ENCODE results near the gene CLMP. TPM values are rescaled to one million over a fixed set of nuclear protein-coding genes. Genes with fewer than 3 reads are reported as not detected.

The CLMP gene
- total RNA-seq, 2 experiments from 2014 or later, result 0.06 to 0.19 TPM

GRCh38 chr11:123083623-123084029 lies 111.4 kb downstream of the CLMP start:
- peaks cover 53% of the 10 kb centered on the region for H3K4me1 ChIP-seq (ENCODE audit: insufficient read depth, low read length)
- DNase-seq, result peak; percentile 42 to 90 (median 70)

DNA sequence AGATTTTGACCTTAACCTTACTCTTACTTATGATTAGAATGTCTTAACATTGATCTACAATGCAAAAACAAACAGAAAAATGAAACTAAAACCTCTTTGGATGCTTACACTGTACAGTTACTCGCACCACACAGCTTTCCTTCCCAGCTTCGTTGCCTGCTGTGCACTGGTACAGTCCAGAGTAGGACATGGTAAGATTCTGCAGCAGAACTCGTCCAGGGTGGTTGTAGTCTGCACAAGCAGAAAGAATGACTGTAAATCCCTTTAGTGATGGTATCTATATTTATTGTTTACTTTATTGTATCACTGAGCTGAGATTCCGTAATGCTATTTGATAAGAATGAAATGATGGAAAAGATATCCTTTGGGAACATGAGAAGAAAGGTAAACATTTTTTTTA lies 112.1 kb downstream of the CLMP start:
- Mint-ChIP-seq H3K4me1 (ENCODE audit: low read depth) (peaks cover 41% of the 10 kb centered on the region), H3K27me3 (no peaks in the 10 kb centered on the region), H3K27ac (peak overlapping the region; percentile 79), H3K9me3 (no peaks in the 10 kb centered on the region), H3K36me3 (ENCODE audit: low read depth) (no peaks in the 10 kb centered on the region), H3K4me3 (peak overlapping the region; percentile 58)
- no peak overlapping the region for H3K4me3 ChIP-seq (ENCODE audit: low read length)
- TF ChIP-seq CTCF (IDR thresholded peaks at IDR 0.05), result no peak
- H3K9me3 ChIP-seq (ENCODE audit: control insufficient read depth in 1 of 2, insufficient read depth in 1 of 2, low read length in 2 of 2), result no peaks in the 10 kb centered on the region
- peaks cover 46% of the 10 kb centered on the region for H3K4me1 ChIP-seq (ENCODE audit: insufficient read depth, low read length)
- DNase-seq (peak in 2 of 14 experiments; percentile 32 to 48), ATAC-seq (ENCODE audit: poor library complexity) (no peak)
- no peaks in the 10 kb centered on the region for H3K27me3 ChIP-seq (ENCODE audit: control insufficient read depth in 1 of 2, insufficient read depth in 2 of 2, low read length in 2 of 2)
- no peaks in the 10 kb centered on the region for H3K36me3 ChIP-seq (ENCODE audit: insufficient read depth, low read length)
- H3K27ac ChIP-seq (ENCODE audit: low read depth in 1 of 2, low read length in 2 of 2), result no peak overlapping the region
- intact Hi-C loops (cut with DNase I, micrococcal nuclease), result no loop called here
- CTCF ChIA-PET, result interaction anchor here (0.8 to 1.7 kb wide), 3 partner anchors 13 to 23 kb away, joined by 3 to 6 read pairs (median 5); no protein-coding TSS in a partner anchor
- POLR2A ChIA-PET, result interaction anchor here (1.4 to 10.9 kb wide), 5 partner anchors 12 to 29 kb away, joined by 7 to 182 read pairs (median 10); partner anchors contain the start of gene HSPA8

More at GRCh38 chr11:123083623-123084029, 111.4 kb downstream of the CLMP start:
- no peaks in the 10 kb centered on the region for H3K36me3 ChIP-seq (ENCODE audit: insufficient read depth, low read length)
- Mint-ChIP-seq H3K27ac (peak overlapping the region; percentile 79), H3K4me1 (ENCODE audit: low read depth) (peaks cover 46% of the 10 kb centered on the region), H3K9me3 (no peaks in the 10 kb centered on the region), H3K4me3 (peak overlapping the region; percentile 54), H3K27me3 (no peaks in the 10 kb centered on the region), H3K36me3 (ENCODE audit: low read depth) (no peaks in the 10 kb centered on the region)
- CTCF ChIA-PET, result interaction anchor here (1.7 kb wide), 1 partner anchor 20 kb away, joined by 6 read pairs; no protein-coding TSS in a partner anchor
- intact Hi-C loops (cut with DNase I, micrococcal nuclease), result no loop called here
- no peaks in the 10 kb centered on the region for H3K27me3 ChIP-seq (ENCODE audit: control insufficient read depth in 1 of 2, insufficient read depth in 2 of 2, low read length in 2 of 2)
- no peaks in the 10 kb centered on the region for H3K9me3 ChIP-seq (ENCODE audit: control insufficient read depth in 1 of 2, insufficient read depth in 1 of 2, low read length in 2 of 2)
- POLR2A ChIA-PET, result interaction anchor here (0.6 to 10.9 kb wide), 6 partner anchors 12 to 59 kb away, joined by 3 to 182 read pairs (median 9); partner anchors contain the start of gene HSPA8
- no peak overlapping the region for H3K4me3 ChIP-seq (ENCODE audit: low read length)
- peak; percentile 35 for ATAC-seq (ENCODE audit: poor library complexity)
- peak overlapping the region in 1 of 2 donors; percentile 21 for H3K27ac ChIP-seq (ENCODE audit: low read depth in 1 of 2, low read length in 2 of 2)
- TF ChIP-seq CTCF (IDR thresholded peaks at IDR 0.05), result no peak

- no peaks in the 10 kb centered on the region for H3K27me3 ChIP-seq (ENCODE audit: control insufficient read depth in 1 of 2, insufficient read depth in 2 of 2, low read length in 2 of 2)
- no peaks in the 10 kb centered on the region for H3K9me3 ChIP-seq (ENCODE audit: control insufficient read depth in 1 of 2, insufficient read depth in 1 of 2, low read length in 2 of 2)
- Mint-ChIP-seq H3K9me3 (no peaks in the 10 kb centered on the region), H3K36me3 (ENCODE audit: low read depth) (no peaks in the 10 kb centered on the region), H3K4me3 (no peak overlapping the region), H3K27ac (peak overlapping the region; percentile 58), H3K4me1 (ENCODE audit: low read depth) (peaks cover 30% of the 10 kb centered on the region), H3K27me3 (no peaks in the 10 kb centered on the region)
- H3K27ac ChIP-seq (ENCODE audit: low read depth in 1 of 2, low read length in 2 of 2), result no peak overlapping the region
- TF ChIP-seq CTCF (IDR thresholded peaks at IDR 0.05), result no peak
- peaks cover 19% of the 10 kb centered on the region for H3K4me1 ChIP-seq (ENCODE audit: insufficient read depth, low read length)
- CTCF ChIA-PET, result interaction anchor here (0.7 kb wide), 1 partner anchor 11 kb away, joined by 3 read pairs; no protein-coding TSS in a partner anchor
- intact Hi-C loops (cut with DNase I, micrococcal nuclease), result no loop called here
- POLR2A ChIA-PET, result interaction anchor here (1.0 to 10.9 kb wide), 5 partner anchors 9 to 26 kb away, joined by 3 to 116 read pairs (median 4); partner anchors contain the start of gene HSPA8
- no peaks in the 10 kb centered on the region for H3K36me3 ChIP-seq (ENCODE audit: insufficient read depth, low read length)
- H3K4me3 ChIP-seq (ENCODE audit: low read length), result no peak overlapping the region
- DNase-seq (peak in 1 of 14 experiments; percentile 32), ATAC-seq (ENCODE audit: poor library complexity) (peak; percentile 75)
Observed at GRCh38 chr11:123080015-123080414, 115.0 kb downstream of the CLMP start.
